ENCODE results near the gene CTSW.

Gene CTSW

GRCh38 chr11:65920372-65920802 lies 40.8 kb downstream of the CTSW start:
- H3K4me1 Mint-ChIP-seq (ENCODE audit: low read depth), result peaks cover 66% of the 10 kb centered on the region
- no peaks in the 10 kb centered on the region for H3K27me3 Mint-ChIP-seq
- no peaks in the 10 kb centered on the region for H3K9me3 Mint-ChIP-seq
- peak overlapping the region; percentile 97 for H3K4me3 Mint-ChIP-seq
- intact Hi-C loops (cut with micrococcal nuclease), result no loop called here
- peaks cover 75% of the 10 kb centered on the region for H3K36me3 Mint-ChIP-seq (ENCODE audit: low read depth)
- peak overlapping the region; percentile 89 for H3K27ac Mint-ChIP-seq

GRCh38 chr11:65921033-65921555 lies 41.5 kb downstream of the CTSW start:
- Mint-ChIP-seq H3K4me1 (ENCODE audit: low read depth) (peaks cover 66% of the 10 kb centered on the region), H3K4me3 (peak overlapping the region; percentile 97), H3K9me3 (no peaks in the 10 kb centered on the region), H3K27ac (no peak overlapping the region), H3K27me3 (no peaks in the 10 kb centered on the region), H3K36me3 (ENCODE audit: low read depth) (peaks cover 81% of the 10 kb centered on the region)
- intact Hi-C loops (cut with micrococcal nuclease), result no loop called here

- Mint-ChIP-seq H3K36me3 (ENCODE audit: low read depth) (peaks cover 78% of the 10 kb centered on the region), H3K27ac (peak overlapping the region; percentile 66), H3K9me3 (no peaks in the 10 kb centered on the region), H3K27me3 (no peaks in the 10 kb centered on the region), H3K4me1 (ENCODE audit: low read depth) (peaks cover 59% of the 10 kb centered on the region), H3K4me3 (peak overlapping the region; percentile 40)
- intact Hi-C loops (cut with micrococcal nuclease), result no loop called here
Observed at GRCh38 chr11:65921876-65922275, 42.2 kb downstream of the CTSW start.

- intact Hi-C loops (cut with micrococcal nuclease), result no loop called here
- no peaks in the 10 kb centered on the region for H3K9me3 Mint-ChIP-seq
- H3K4me1 Mint-ChIP-seq (ENCODE audit: low read depth), result peaks cover 59% of the 10 kb centered on the region
- peaks cover 72% of the 10 kb centered on the region for H3K36me3 Mint-ChIP-seq (ENCODE audit: low read depth)
- H3K4me3 Mint-ChIP-seq, result peak overlapping the region; percentile 44
- no peaks in the 10 kb centered on the region for H3K27me3 Mint-ChIP-seq
- H3K27ac Mint-ChIP-seq, result peak overlapping the region; percentile 66
Observed at GRCh38 chr11:65922565-65922964, 42.9 kb downstream of the CTSW start.

- Mint-ChIP-seq H3K4me1 (ENCODE audit: low read depth) (peaks cover 72% of the 10 kb centered on the region), H3K27ac (peak overlapping the region; percentile 34), H3K4me3 (no peak overlapping the region), H3K9me3 (no peaks in the 10 kb centered on the region), H3K36me3 (ENCODE audit: low read depth) (peaks cover 59% of the 10 kb centered on the region), H3K27me3 (no peaks in the 10 kb centered on the region)
- intact Hi-C loops (cut with micrococcal nuclease), result no loop called here
Observed at GRCh38 chr11:65925397-65925796, 45.8 kb downstream of the CTSW start.

GRCh38 chr11:65927904-65928397 lies 48.3 kb downstream of the CTSW start:
- H3K4me1 Mint-ChIP-seq (ENCODE audit: low read depth), result peaks cover 64% of the 10 kb centered on the region
- H3K4me3 Mint-ChIP-seq, result peak overlapping the region; percentile 71
- peak overlapping the region; percentile 93 for H3K27ac Mint-ChIP-seq
- intact Hi-C loops (cut with micrococcal nuclease), result no loop called here
- H3K27me3 Mint-ChIP-seq, result no peaks in the 10 kb centered on the region
- peaks cover 34% of the 10 kb centered on the region for H3K36me3 Mint-ChIP-seq (ENCODE audit: low read depth)
- no peaks in the 10 kb centered on the region for H3K9me3 Mint-ChIP-seq

- intact Hi-C loops (cut with micrococcal nuclease), result no loop called here
- Mint-ChIP-seq H3K4me3 (peak overlapping the region; percentile 71), H3K36me3 (ENCODE audit: low read depth) (peaks cover 27% of the 10 kb centered on the region), H3K9me3 (no peaks in the 10 kb centered on the region), H3K27ac (peak overlapping the region; percentile 93), H3K4me1 (ENCODE audit: low read depth) (peaks cover 64% of the 10 kb centered on the region), H3K27me3 (no peaks in the 10 kb centered on the region)
Observed at GRCh38 chr11:65928667-65929066, 49.0 kb downstream of the CTSW start.

- H3K27ac Mint-ChIP-seq, result peak overlapping the region; percentile 49
- intact Hi-C loops (cut with micrococcal nuclease), result no loop called here
- no peaks in the 10 kb centered on the region for H3K9me3 Mint-ChIP-seq
- peaks cover 50% of the 10 kb centered on the region for H3K4me1 Mint-ChIP-seq (ENCODE audit: low read depth)
- H3K36me3 Mint-ChIP-seq (ENCODE audit: low read depth), result no peaks in the 10 kb centered on the region
- H3K27me3 Mint-ChIP-seq, result no peaks in the 10 kb centered on the region
- no peak overlapping the region for H3K4me3 Mint-ChIP-seq
Observed at GRCh38 chr11:65931773-65932557, 52.3 kb downstream of the CTSW start.

- H3K4me1 Mint-ChIP-seq (ENCODE audit: low read depth), result peaks cover 50% of the 10 kb centered on the region
- no peak overlapping the region for H3K27ac Mint-ChIP-seq
- no peaks in the 10 kb centered on the region for H3K27me3 Mint-ChIP-seq
- H3K9me3 Mint-ChIP-seq, result no peaks in the 10 kb centered on the region
- no peaks in the 10 kb centered on the region for H3K36me3 Mint-ChIP-seq (ENCODE audit: low read depth)
- intact Hi-C loops (cut with micrococcal nuclease), result no loop called here
- H3K4me3 Mint-ChIP-seq, result no peak overlapping the region
Observed at GRCh38 chr11:65932558-65932919, 52.9 kb downstream of the CTSW start.
